Measurements from ENCODE around the gene CACUL1. TPM values are rescaled to one million over a fixed set of nuclear protein-coding genes. Genes with fewer than 3 reads are reported as not detected.
"Not testable (repeated sequence)": the region's sequence is repeated elsewhere in the genome, so short reads cannot be mapped to it uniquely, and the experiment has no call there.

The CACUL1 gene
- total and polyA plus RNA-seq, 11 donors, result 4.6 to 38.7 (median 23.9) TPM

DNA sequence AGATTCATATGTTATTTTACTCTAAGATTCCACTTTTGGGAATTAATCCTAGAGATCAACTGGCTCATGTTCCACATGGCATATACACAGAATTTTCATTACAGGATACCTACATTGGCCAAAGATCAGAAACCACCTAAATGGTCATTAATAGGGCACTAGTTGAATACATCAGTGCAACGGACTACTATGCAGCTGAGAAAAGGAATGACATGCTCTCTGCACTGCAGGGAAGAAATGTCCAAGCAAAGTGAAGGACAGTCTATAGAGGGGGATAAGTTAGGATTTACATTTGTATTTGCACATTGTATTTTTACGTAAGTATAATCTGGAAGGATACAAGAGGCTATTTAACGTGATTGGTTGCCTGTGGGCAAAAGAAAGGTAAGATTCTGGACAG is 91.6 kb downstream of the CACUL1 start:
- TF ChIP-seq POLR2A (IDR thresholded peaks at IDR 0.05) (no peak), CTCF (IDR thresholded peaks at IDR 0.05) (no peak)
- intact Hi-C loops (cut with DNase I), result no loop called here
- WGBS, 4 donors, result 87 to 90% (median 89%) methylated on average over 3 of the region's 3 CpGs
- Histone ChIP-seq H3K27me3 (peaks cover 0 to 20% (median 0%) of the 10 kb centered on the region in 9 donors), H3K4me3 (no peak overlapping the region), H3K36me3 (no peaks in the 10 kb centered on the region), H3K27ac (no peak overlapping the region), H3K9me3 (peaks cover 0 to 23% (median 0%) of the 10 kb centered on the region in 12 donors), H3K4me1 (no peaks in the 10 kb centered on the region)
- DNase-seq (no peak), ATAC-seq (no peak)

GRCh38 chr10:118662228-118663035 is 92.3 kb downstream of the CACUL1 start:
- Histone ChIP-seq H3K4me1 (no peaks in the 10 kb centered on the region), H3K27me3 (peaks cover 0 to 20% (median 0%) of the 10 kb centered on the region in 9 donors), H3K4me3 (no peak overlapping the region), H3K9me3 (peaks cover 0 to 23% (median 0%) of the 10 kb centered on the region in 12 donors), H3K36me3 (no peaks in the 10 kb centered on the region), H3K27ac (no peak overlapping the region)
- ATAC-seq, result no peak
- DNase-seq, result no peak
- TF ChIP-seq CTCF (IDR thresholded peaks at IDR 0.05) (no peak), POLR2A (IDR thresholded peaks at IDR 0.05) (no peak)
- intact Hi-C loops (cut with DNase I), result no loop called here
- 82 to 88% (median 87%) methylated on average over 3 to 4 of the region's 4 CpGs for WGBS, 4 donors

- TF ChIP-seq POLR2A (IDR thresholded peaks at IDR 0.05) (no peak), CTCF (IDR thresholded peaks at IDR 0.05) (no peak)
- Histone ChIP-seq H3K9me3 (peaks cover 0 to 26% (median 0%) of the 10 kb centered on the region in 12 donors), H3K36me3 (no peaks in the 10 kb centered on the region), H3K27me3 (peaks cover 0 to 20% (median 0%) of the 10 kb centered on the region in 9 donors), H3K4me1 (no peaks in the 10 kb centered on the region), H3K27ac (no peak overlapping the region), H3K4me3 (no peak overlapping the region)
- WGBS, 4 donors, result 46 to 80% (median 54%) methylated on average over 3 of the region's 3 CpGs
- no peak for ATAC-seq
- DNase-seq, result no peak
- intact Hi-C loops (cut with DNase I), result no loop called here
Observed at GRCh38 chr10:118658762-118659161, 96.0 kb downstream of the CACUL1 start.

GRCh38 chr10:118658168-118658567 is 96.6 kb downstream of the CACUL1 start:
- H3K4me3 ChIP-seq; H3K4me1 ChIP-seq; H3K36me3 ChIP-seq; intact Hi-C loops (cut with DNase I); DNase-seq; H3K27ac ChIP-seq; ATAC-seq: not testable (repeated sequence)
- 54 to 70% (median 63%) methylated on average over 1 of the region's 1 CpG for WGBS, 4 donors
- Histone ChIP-seq H3K9me3 (peaks cover 0 to 26% (median 0%) of the 10 kb centered on the region in 12 donors), H3K27me3 (peaks cover 0 to 15% (median 0%) of the 10 kb centered on the region in 9 donors)

DNA sequence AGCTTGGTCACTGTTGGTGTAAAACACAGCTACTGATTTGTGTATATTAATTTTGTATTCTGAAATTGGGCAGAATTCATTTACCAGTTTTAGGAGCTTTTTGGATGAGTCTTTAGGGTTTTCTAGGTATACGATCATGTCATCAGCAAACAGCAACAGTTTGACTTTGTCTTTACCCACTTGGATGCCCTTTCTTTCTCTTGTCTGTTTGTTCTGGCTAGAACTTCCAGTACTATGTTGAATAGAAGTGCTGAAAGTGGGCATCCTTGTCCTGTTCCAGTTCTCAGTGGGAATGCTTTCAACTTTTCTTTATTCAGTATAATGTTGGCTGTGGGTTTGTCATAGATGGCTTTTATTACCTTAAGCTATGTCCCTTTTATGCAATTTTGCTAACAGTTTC is 109.5 kb downstream of the CACUL1 start:
- DNase-seq; H3K9me3 ChIP-seq; H3K27ac ChIP-seq; H3K27me3 ChIP-seq; H3K4me3 ChIP-seq; H3K4me1 ChIP-seq; intact Hi-C loops (cut with DNase I); H3K36me3 ChIP-seq; ATAC-seq: not testable (repeated sequence)
- WGBS, 4 donors, result 36 to 85% (median 61%) methylated on average over 1 of the region's 1 CpG

All from heart left ventricle (tissue), 16 donors.